SH-SY5Y (cell line): Measurements from ENCODE around the gene GPALPP1.

Experiments
- GATA2 ChIP-seq: IDR thresholded peaks from 2 replicates; pipeline ENCODE4 v1.6.1; 2011; ENCODE audit warnings: mild to moderate bottlenecking, low read depth, low read length
- GATA3 ChIP-seq: IDR thresholded peaks from 2 replicates; pipeline ENCODE4 v1.6.1; 2011; ENCODE audit warnings: low read depth, mild to moderate bottlenecking, low read length, moderate library complexity

DNA sequence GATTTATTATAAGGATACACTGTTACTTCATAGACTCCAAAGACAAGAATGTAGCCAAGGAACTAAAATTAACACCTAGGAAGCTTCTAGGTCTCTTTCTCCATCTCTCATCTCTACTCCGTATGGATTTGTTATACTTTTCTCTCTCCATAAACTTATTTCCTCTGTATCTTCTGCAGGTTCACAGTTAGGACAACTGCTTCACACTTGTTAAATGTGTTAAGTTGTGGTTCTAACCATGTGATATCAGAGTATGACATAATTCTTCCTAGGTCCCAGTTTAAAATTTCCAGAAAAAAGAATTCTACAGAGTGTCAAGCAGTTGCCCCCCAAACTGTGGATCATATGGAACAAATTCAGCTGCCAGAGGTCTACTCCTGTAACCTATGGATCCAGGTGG, 88.7 kb downstream of the GPALPP1 start:
- TF ChIP-seq GATA2 (no peak), GATA3 (no peak)
